CD4-positive, alpha-beta T cell treated with Interferon alpha-2 for 1 hour (primary cell): ENCODE results near the gene MARF1.
A peak's percentile ranks its signal among the peaks of the same experiment; 100 is the strongest.
"Not testable (repeated sequence)": the region's sequence is repeated elsewhere in the genome, so short reads cannot be mapped to it uniquely, and the experiment has no call there.

Experiments
- DNase-seq, 2 donors: peaks; one replicate each; pipeline ENCODE4 v3.0.0-alpha.2; 2020 to 2022

MARF1 gene

DNA sequence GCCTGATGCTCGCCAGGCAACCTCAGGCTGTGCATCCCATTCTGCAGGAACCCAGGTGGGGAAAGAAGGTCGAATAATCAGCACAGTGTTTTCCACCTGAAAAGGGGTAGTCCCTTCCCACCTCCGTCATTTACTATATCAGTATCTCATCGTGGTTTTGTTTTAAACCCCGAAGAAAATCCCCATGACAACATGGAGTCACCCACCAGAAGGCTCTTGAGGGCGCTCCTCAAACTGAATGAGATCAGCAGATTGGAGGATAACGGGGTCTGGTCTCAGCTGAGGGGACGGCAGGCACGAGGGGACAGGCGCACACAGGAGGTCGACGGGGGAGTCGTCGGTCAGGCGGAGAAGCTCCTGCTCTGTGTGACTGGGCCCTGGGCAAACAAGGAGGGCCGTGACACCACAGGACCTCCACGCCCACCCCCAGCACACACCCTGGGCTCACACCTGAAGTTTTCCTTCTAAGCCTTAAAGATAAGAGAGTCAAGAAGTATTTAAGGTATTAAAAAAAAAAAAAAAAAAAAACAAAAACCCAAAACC, 44.2 kb downstream of the MARF1 start:
- no peak for DNase-seq

DNA sequence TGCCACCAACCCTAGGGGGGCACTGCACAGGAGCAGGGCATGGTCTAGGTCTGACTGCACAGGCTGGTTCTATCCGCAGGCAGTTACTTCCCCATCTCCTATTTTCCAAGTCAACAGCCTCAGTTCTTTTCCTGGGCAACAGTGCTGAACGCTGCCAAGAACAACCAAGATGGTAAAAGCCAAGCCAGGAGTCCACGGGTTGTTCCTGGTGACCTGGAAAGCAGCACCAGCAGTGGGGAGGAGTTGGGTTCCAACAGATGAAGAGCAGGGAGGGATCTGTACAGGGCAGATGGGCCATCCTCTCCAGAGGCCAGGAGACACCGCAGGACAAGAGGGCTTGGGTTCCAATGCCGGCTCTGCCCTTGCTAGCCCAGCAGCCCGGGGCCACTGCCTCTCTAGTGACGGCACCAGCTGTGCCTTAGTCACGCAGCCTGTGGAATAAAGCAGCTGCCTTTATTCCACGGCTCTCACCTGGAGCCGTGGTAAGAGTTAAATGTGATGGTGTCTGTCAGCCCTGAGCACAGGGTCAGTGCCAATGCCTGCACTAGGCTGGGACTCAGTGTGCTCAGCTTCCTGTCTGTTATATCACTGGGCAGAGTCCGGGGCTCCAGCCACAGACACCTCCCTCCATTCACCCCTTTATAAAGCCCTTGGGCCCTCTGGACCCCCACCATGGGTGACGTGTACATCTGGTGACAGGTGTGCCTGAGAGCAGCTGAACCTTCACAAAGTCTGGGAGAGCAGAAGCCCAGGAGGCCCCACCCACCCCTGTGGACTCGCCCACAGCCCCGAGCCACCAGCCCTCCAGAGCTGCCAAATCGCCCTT, 44.9 kb downstream of the MARF1 start:
- no peak for DNase-seq

DNA sequence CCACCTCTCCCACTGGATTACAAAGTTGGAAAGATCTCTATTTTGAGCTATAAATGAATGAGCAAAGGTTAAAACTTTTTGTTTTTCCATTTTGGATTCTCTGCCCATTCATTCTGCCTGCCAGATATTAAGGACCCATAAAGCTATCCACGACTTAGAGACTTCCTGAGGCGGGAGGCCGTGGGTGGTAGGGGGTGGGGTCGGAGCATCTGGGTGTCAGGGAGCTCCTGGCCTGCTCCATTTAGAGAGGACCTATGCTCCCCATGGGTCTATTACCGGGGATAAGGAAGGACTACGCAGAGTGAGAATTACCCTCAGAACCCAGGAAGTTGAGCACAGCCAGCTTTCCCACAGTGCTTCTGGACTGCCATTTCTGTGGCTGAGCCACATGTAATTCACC, 45.8 kb downstream of the MARF1 start:
- DNase-seq: no peak

DNA sequence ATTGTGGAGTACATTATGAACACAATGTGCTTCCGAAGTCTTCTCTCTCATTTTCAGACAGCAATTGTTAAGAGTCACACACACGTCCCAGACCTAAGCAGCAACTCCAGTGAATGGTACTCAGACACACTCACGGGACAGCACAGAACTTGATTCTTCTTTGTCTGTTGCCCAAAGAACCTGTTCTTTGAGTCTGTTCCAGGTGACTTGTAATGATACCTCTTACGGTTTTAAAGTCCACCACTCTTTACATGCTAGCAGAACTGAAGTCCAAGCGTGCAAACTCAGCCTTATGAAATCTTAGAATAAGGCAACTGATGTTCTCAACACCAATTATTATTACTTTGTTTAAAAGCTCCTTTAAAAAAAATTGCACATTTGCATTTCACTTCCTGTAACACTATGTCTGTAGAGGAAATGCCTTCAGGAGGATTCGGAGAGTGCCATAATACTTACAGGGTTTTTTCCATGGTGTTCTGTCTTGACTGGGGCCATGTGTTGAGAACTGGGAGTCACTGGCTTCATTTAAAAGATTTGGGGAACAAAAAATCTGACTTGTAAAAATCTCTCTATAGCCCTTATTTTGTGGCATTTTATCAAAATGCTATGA, 48.1 kb downstream of the MARF1 start:
- no peak for DNase-seq

DNA sequence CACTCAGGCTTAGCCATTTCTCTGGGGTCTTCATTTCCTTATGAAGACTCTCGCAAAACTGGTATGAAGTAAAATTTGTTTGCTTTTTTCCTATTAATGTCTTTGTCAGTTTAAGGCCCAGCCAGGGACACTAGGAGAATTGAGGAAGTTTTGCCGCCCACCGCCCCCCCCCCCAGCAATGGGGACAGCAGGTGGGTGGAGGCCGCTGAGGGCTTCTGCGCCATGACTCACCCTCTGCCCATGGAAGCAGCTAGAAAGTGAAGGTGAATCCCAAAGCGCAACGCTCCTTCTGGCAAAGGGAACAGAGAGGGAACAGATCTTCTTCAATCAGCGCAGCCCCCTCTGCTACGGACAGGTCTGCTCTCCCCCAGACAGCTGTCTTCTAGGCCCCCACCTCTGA, 49.7 kb downstream of the MARF1 start:
- DNase-seq: no peak

DNA sequence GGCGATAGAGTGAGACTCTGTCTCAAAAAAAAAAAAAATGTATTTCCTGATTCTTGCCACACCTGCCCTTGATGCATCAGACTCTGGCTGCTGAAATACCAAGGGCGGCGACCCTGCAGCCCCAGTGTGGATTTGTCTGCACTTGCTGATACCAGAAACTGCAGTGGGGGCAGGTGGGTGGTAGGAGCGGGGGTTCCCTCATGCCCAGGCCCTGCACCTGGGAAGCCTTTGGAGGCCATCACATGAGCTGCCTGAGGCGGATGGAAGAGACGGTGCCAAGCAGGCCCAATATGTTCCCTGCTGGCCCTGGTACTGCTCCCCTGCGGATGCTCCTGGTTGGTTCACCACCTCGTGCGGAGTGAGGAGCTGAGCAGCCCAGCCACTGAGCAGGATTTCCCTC, 50.6 kb downstream of the MARF1 start:
- DNase-seq: peak in 1 of 2 donors; percentile 7

DNA sequence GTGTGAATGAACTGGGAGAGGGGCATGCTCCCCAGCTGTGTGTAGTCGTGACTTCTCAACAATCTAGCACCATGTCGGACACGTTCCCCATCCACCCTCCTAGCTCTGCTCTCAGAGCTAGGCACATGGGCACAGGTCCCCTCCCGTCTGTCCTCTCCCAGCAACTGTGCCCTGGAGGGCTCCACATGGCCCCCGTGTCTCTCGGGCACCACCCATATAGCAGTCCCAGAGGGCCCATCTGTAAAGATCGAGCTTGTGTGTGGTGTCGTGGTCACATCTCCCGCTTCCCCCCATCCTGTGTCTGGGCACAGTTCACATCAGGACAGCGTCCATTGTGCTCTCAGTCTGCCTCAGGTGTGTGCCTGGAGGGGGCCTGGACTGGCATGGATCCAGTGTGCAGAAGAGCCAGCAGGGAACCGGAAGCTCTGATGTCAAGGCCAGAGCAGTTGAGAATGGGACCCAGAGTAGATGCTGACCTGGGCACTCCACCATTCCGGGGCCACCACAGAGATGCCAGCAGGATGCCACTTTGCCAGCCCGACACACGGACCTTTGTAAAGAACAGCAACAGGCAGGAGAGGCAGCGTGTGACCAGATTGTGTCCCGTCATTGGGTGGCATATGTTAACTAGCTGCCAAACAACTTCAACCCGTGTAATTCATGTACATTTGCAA, 55.7 kb downstream of the MARF1 start:
- DNase-seq: no peak

DNA sequence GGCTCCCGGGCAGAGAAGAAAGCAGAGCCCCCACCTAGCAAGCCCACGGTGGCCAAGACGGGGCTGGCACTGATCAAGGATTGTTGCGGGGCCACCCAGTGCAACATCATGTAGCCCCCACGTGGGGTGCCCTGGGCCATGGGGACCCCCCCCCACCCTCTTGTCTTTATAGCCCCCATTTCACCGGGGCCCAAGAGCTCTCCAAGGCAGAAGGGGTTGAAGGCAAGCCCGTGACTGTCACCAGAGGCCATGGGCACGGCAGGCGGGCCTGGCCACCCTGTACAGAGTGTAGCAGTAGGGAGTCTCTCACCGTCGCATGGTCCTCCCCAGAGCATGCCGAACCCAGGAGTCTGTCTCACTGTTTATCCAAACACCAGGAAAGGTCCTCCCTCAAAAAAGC, 56.2 kb downstream of the MARF1 start:
- no peak for DNase-seq

DNA sequence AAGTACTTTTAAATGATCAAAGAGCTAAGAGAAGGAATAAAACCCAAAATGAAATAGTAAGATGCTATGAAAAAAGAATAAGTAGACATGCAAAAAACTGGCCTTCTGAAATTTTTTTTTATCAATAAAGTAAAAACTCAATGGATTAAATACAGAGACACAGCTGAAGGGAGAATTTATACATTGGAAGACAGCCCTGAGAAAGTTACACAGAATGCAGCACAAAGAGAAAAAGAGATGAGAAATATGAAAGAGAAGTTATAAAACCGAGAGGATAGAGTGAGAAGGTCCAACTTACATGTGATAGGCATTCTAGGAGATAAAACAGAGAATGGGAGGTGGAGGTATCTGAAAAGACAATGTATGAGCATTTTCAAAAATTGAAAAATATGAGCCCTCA, 57.0 kb downstream of the MARF1 start:
- DNase-seq: no peak

DNA sequence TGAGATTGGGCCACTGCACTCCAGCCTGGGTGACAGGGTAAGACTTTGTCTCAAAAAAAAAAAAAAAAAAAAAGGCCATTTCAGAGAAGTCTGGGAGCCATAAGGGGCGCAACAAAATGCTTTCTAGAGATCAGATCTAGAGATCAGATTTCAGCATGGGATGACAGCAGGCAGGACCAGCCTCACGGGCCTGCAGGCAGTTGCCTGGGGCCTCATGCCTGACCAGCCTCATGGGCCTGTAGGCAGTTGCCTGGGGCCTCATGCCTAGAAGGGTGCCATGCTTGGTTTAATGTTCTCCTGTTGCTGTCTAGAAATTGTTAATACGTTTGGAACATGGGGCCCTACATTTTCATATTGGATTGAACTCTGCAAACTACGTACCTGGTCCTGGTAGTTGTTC, 59.4 kb downstream of the MARF1 start:
- DNase-seq: no peak

DNA sequence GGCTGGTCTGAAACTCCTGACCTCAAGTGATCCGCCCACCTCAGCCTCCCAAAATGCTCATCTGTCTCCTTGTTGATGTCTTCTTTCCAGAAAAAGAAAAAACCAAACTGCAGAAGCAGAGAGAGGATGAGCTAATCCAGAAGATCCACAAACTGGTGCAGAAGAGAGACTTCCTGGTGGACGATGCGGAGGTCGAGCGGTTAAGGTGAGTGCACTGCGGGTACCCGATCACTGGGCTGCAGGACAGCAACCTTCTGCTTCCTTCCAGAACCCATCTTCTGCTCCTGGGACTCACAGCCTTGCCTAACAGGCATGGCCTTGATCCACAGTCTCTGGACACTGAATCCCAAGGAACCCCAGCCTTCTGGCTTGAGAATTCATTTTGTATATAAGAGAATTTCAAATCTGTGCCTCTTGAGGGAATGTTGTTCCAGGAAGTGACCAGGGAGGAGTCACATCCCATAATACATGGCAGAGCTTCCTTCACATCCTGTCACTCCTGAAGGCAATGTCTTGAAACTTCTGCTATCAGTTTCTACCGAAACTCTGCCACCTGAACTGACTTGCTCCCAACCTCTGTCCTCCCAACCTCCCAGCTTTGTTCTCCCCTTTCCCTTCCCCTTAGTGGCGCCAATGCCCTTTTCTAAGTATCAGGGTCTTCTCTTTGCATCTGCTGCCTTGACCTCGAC, 61.7 kb downstream of the MARF1 start:
- DNase-seq: no peak

DNA sequence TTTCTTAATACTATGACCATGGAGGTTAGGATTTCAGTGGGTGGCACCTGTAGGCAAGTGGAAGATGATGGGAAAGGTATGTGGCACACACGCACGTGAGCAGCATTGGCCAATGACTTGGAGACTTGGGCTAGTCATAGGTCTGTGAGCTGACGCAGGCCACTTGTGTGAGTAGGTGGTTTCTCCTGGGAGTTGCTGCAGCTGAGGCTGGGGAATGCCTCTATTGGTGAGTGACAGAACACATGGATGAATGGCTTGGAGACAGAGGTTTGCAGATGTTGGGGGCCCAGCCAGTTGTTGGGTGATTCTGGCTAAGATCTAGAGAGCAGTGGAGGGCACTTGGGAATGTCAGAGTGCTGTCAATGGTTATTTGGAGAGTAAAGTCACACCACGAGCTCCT, 64.1 kb downstream of the MARF1 start:
- DNase-seq: no peak

DNA sequence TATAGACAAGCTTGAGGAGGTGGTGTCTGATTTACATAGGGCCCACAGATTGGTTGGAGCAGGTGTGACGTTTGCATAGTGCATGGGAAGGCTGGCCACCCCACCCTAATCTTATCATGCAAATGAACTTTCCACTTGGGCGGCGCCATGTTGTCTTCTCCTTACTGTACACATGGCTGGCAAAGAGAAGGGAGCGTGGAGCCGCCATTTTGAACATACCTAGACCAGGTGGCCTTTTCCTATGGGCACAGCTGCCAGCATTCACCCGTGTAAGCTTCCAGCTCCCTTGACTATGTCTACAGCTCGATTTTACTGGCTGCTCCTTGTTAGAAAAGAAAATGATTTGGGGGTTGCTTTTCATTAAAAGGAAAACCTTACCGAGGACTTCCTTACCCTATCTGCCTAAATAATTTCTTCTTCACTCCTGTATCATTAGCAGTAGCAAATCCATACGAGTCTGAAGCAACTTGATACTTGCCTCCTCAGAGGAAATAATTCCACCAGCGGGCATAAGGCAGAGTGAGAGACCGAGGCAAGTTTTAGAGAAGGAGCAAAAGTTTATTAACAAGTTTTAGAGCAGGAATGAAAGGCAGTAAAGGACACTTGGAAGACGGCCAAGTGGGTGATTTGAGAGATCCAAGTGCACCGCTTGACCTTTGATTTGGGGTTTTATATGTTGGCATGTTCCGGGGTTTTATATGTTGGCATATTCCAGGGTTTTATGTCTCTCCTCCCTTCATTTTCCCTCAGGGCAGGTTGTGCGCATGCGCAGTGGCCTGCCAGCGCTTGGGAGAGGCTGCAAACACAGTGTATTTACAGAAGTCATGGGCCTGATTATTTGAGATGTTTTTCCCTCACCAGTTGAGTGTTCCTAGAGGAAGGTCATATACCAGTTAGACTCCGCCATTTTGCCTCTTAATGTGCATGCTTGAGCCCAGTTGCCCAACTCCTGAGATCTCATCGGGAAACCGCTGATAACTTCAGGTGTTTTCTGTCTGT, 65.7 kb downstream of the MARF1 start:
- no peak for DNase-seq

DNA sequence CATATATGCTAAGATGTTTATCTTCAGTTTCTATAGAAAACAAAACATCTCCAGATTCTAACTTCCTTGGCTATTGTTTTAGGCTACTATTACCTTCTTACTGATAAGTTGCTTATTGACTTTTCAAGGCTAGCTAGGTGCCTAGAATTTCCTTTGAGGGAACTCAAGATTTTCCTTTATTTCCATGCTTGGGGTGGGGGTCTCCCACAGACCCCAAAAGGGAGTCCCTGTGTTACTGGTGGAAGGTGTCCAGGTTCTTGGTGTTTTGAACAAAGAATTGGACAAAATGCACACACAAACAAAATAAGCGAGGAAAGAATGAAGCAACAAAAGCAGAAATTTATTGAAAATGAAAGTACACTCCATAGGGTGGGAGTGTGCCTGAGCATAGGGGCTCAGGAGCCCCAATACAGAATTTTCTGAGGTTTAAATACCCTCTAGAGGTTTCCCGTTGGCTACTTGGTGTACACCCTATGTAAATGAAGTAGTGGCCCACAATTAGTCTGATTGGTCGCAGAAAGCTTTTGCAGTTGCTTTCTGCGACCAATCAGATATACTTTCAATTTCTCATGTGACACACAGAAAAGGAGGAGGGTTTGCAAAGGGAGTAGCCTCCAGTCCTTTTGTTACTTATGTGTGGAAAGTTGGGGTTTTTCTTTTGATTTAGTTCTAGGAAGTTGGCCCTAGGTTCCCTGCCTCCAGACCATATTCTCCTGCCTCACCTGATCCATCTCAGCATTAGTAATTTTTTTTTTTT, 67.5 kb downstream of the MARF1 start:
- no peak for DNase-seq

DNA sequence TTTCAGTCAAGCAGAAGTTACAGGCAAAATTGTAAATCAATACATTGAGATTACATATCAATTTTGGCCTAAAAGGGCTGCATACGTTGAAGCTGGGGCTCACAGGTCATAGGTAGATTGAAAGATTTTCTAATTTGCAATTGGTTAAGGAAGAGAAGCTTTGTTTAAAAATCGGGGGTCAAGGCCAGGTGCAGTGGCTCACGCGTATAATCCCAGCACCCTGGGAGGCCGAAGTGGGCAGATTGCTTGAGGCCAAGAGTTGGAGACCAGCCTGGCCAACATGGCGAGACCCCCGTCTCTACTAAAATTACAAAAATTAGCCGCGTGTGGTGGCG, 68.4 kb downstream of the MARF1 start:
- DNase-seq: no peak

DNA sequence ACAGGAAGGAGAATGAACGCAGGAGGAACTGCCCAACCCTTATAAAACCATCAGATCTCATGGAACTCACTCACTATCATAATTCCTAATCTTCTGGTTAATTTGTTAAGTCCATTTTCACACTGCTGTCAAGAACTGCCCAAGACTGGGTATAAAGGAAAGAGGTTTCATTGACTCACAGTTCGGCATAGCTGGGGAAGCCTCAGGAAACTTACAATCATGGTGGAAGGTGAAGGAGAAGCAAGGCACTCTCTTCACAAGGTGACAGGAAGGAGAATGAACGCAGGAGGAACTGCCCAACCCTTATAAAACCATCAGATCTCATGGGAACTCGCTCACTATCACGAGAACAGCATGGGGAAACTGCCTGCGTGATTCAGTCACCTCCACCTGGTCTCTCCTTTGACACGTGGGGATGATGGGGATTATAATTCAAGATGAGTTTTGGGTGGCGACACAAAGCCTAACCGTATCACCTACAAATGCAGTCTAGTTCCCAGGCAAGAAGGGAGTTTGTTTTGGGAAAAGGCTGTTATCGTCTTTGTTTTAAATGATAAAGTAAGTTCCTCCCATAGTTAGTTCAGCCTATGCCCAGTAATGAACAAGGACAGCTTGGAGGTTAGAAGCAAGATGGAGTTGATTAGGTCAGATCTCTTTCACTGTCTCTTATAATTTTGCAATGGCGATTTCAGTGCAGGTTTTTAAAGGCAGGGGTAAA, 68.9 kb downstream of the MARF1 start:
- not testable (repeated sequence) for DNase-seq

DNA sequence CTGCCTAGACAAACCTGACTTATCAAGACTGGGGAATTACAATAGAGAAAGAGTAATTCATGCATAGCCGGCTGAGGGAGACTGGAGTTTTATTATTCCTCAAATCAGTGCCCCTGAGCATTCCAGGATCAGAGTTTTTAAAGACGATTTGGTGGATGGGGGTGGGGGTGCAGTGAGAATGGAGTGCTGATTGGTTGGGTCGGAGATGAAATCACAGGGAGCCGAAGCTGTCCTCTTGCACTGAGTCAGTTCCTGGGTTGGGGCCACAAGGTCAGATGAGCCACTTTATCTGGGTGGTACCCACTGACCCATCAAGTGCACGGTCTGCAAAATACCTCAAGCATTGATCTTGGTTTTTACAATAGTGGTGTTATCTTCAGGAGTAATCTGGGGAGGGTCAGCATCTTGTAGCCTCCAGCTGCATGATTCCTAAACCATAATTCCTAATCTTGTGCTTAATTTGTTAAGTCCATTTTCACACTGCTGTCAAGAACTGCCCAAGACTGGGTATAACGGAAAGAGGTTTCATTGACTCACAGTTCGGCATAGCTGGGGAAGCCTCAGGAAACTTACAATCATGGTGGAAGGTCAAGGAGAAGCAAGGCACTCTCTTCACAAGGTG, 69.6 kb downstream of the MARF1 start:
- no peak for DNase-seq

DNA sequence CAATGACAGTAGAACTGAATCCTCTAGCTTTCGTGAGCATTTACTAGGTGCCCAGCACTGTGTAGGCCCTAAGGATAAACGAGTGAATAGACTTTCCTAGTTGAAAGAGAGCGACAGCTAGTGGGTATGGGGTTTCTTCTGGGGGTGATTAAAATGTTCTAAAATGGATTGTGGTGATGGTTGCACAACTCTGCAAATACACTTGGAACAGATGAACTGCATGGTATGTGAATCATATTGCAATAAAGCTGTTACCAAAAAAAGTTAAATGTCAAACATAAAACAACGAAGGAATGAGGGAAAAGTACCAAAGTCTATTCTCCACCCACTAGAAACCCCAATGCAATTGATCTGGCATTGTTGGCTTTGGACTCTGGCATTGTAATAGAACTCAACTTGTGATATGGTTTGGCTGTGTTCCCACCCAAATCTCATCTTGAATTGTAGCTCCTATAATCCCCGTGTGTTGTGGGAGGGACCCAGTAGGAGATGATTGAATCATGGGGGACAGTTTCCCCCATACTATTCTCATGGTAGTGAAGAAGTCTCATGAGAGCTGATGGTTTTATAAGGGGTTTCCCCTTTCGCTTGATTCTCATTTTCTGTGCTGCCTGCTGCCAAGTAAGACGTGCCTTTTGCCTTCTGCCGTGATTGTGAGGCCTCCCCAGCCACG, 70.5 kb downstream of the MARF1 start:
- no peak for DNase-seq

DNA sequence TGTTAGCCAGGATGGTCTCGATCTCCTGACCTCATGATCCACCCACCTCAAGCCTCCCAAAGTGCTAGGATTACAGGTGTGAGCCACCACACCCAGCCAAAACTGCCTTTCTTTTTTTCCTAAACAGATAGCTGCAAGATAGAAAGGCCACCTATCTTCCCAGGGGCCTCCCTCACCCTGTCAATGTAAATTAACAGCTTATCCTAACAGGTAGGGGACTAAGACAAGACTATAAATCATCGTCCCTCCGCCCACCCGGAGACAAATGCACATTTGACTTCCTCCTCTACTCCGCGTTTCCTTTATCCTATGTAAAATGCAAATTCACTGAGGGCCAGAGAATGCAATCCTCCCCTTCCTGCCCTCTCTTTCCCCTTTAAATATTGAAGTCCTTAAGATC, 71.4 kb downstream of the MARF1 start:
- DNase-seq: no peak

DNA sequence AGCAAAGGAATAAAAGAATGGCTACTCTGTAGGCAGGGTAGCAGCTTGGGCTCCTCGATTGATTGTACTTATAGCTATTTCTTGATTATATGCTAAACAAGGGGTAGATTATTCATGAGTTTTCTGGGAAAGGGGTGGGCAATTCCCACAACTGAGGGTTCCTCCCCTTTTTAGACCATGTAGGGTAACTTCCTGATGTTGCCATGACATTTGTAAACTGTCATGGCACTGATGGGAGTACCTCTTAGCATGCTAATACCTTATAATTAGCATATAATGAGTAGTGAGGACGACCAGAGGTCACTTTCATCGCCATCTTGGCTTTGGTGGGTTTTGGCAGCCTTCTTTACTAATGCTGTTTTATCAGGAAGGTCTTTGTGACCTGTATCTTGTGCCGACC, 72.3 kb downstream of the MARF1 start:
- not testable (repeated sequence) for DNase-seq
